ENCODE results near the gene NSRP1.

DNA sequence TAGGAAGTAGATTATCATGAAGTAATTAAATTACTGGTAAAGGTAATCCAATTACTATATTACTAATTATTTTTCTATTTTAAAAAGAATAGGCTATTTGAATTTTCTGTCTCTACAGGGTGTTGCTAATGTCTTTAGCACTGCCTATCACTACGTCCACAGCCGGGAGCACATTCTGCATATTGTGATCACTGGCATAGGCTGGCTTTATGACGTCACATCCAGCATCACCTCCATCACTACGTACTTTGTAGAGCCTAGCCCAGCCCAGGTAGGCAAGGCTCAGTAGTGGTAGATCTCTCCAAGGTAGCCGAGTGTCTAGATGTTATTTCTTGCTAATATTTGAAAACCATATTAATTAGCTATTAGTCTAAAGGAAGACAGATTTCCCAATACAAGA is 33.8 kb upstream of the NSRP1 start:
- TF ChIP-seq EP300 (IDR thresholded peaks at IDR 0.05; ENCODE audit: borderline replicate concordance) (no peak), RAD21 (IDR thresholded peaks at IDR 0.05; ENCODE audit: low read depth) (no peak), EGR1 (IDR thresholded peaks at IDR 0.05) (no peak), CEBPB (IDR thresholded peaks at IDR 0.05) (no peak), USF1 (IDR thresholded peaks at IDR 0.05) (no peak), CREB1 (IDR thresholded peaks at IDR 0.05; ENCODE audit: low read depth) (no peak), ZBTB7A (IDR thresholded peaks at IDR 0.05; ENCODE audit: low read depth) (no peak), YY1 (IDR thresholded peaks at IDR 0.05; ENCODE audit: low read depth) (no peak), NFIC (IDR thresholded peaks at IDR 0.05) (no peak), TEAD4 (IDR thresholded peaks at IDR 0.05) (no peak), MAX (IDR thresholded peaks at IDR 0.05) (no peak)
- TF ChIP-seq, protein P1, sequence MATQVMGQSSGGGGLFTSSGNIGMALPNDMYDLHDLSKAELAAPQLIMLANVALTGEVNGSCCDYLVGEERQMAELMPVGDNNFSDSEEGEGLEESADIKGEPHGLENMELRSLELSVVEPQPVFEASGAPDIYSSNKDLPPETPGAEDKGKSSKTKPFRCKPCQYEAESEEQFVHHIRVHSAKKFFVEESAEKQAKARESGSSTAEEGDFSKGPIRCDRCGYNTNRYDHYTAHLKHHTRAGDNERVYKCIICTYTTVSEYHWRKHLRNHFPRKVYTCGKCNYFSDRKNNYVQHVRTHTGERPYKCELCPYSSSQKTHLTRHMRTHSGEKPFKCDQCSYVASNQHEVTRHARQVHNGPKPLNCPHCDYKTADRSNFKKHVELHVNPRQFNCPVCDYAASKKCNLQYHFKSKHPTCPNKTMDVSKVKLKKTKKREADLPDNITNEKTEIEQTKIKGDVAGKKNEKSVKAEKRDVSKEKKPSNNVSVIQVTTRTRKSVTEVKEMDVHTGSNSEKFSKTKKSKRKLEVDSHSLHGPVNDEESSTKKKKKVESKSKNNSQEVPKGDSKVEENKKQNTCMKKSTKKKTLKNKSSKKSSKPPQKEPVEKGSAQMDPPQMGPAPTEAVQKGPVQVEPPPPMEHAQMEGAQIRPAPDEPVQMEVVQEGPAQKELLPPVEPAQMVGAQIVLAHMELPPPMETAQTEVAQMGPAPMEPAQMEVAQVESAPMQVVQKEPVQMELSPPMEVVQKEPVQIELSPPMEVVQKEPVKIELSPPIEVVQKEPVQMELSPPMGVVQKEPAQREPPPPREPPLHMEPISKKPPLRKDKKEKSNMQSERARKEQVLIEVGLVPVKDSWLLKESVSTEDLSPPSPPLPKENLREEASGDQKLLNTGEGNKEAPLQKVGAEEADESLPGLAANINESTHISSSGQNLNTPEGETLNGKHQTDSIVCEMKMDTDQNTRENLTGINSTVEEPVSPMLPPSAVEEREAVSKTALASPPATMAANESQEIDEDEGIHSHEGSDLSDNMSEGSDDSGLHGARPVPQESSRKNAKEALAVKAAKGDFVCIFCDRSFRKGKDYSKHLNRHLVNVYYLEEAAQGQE (IDR thresholded peaks at IDR 0.05; ENCODE audit: low read depth), result no peak

Measured in Ishikawa (cell line).